A549 (cell line): ENCODE measurements around the gene DDR2. TPM values are rescaled to one million over a fixed set of nuclear protein-coding genes. Genes with fewer than 3 reads are reported as not detected.

Experiments
- ATAC-seq, 2 experiments: fragments of 200-7000 bp in 1 of 2; fragments of >200 bp in 1 of 2; cut with Nextera tagmentation in 1 of 2; cut with Tn5 transposase in 1 of 2; 3 replicates each; pipeline versions ENCODE4 v1.8.0 to v1.9.1; 2018 to 2020; ENCODE audit warnings: mild to moderate bottlenecking in 1 of 2, moderate library complexity in 1 of 2
- CTCF ChIA-PET: fragments of 300-600 bp; sonication (Branson Sonifier 250); formaldehyde crosslinking; extraction: SDS; loops from one replicate; lab custom pipeline; 2021; ENCODE audit warnings: antibody characterized with exemption, inconsistent platforms; lab: Yijun Ruan, JAX
- POLR2A ChIA-PET: fragments of 350-600 bp; formaldehyde crosslinking; extraction: SDS; loops from one replicate; lab custom pipeline; 2021; ENCODE audit warnings: antibody characterized with exemption, inconsistent platforms; lab: Yijun Ruan, JAX
- DNase-seq, 2 experiments: peaks; one replicate each; pipeline versions ENCODE4 v3.0.0 to v3.0.0-alpha.2; 2011 to 2016; ENCODE audit warnings: low read depth in 1 of 2, low spot score in 1 of 2
- FAIRE-seq: peaks from 2 replicates; lab custom pipeline; 2011; peaks lifted over from hg19 to GRCh38; lab: Jason Lieb, UNC
- H3K27ac ChIP-seq, 2 experiments: fragments of >200 bp; sonication (Bioruptor Twin); formaldehyde crosslinking; 3 replicates each; pipeline ENCODE4 v1.5.1; 2016 to 2017
- H3K4me1 ChIP-seq: fragments of >200 bp; sonication (Bioruptor Twin); formaldehyde crosslinking; 3 replicates; pipeline ENCODE4 v1.6.1; 2016
- H3K4me2 ChIP-seq: fragments of >200 bp; sonication (Bioruptor Twin); formaldehyde crosslinking; 3 replicates; pipeline ENCODE4 v1.6.1; 2016
- H3K4me3 ChIP-seq: fragments of >200 bp; sonication (Bioruptor Twin); formaldehyde crosslinking; 3 replicates; pipeline ENCODE4 v1.5.1; 2016
- H3K9me3 ChIP-seq: fragments of >200 bp; sonication (Bioruptor Twin); formaldehyde crosslinking; 3 replicates; pipeline ENCODE4 v1.6.1; 2016
- CBX2 ChIP-seq: fragments of 200-600 bp; sonication (generic); IDR thresholded peaks from 2 replicates; pipeline ENCODE4 v1.6.1; 2016; ENCODE audit warnings: low read depth, mild to moderate bottlenecking, borderline replicate concordance
- CHD4 ChIP-seq: fragments of 200-600 bp; sonication (generic); IDR thresholded peaks from 2 replicates; pipeline ENCODE4 v1.6.1; 2016; ENCODE audit warnings: antibody characterized with exemption, mild to moderate bottlenecking, borderline replicate concordance
- EHF ChIP-seq: fragments of 250-450 bp; sonication (Bioruptor Pico); IDR thresholded peaks from 2 replicates; pipeline ENCODE4 v1.5.0; 2020; ENCODE audit warnings: mild to moderate bottlenecking
- EHMT2 ChIP-seq: fragments of 200-600 bp; sonication (generic); IDR thresholded peaks from 2 replicates; pipeline ENCODE4 v1.6.1; 2016; ENCODE audit warnings: antibody characterized with exemption, low read depth, mild to moderate bottlenecking, moderate library complexity
- ESRRA ChIP-seq: fragments of 150-350 bp; IDR thresholded peaks from 2 replicates; pipeline ENCODE4 v1.6.1; 2014; ENCODE audit warnings: mild to moderate bottlenecking, low read length, borderline replicate concordance
- FOXS1 ChIP-seq: fragments of 250-450 bp; sonication (Bioruptor Pico); IDR thresholded peaks from 2 replicates; pipeline ENCODE4 v1.5.0; 2020; ENCODE audit warnings: mild to moderate bottlenecking, moderate library complexity
- HDAC2 ChIP-seq: fragments of 200-600 bp; sonication (generic); IDR thresholded peaks from 2 replicates; pipeline ENCODE4 v1.6.1; 2016
- HEYL ChIP-seq: fragments of 250-450 bp; sonication (Bioruptor Pico); IDR thresholded peaks from 2 replicates; pipeline ENCODE4 v1.8.0; 2021; ENCODE audit warnings: mild to moderate bottlenecking, moderate library complexity
- HOXA7 ChIP-seq: fragments of 250-450 bp; sonication (Bioruptor Pico); IDR thresholded peaks from 2 replicates; pipeline ENCODE4 v1.5.0; 2020; ENCODE audit warnings: mild to moderate bottlenecking, moderate library complexity
- HOXB5 ChIP-seq: fragments of 250-450 bp; sonication (Bioruptor Pico); IDR thresholded peaks from 2 replicates; pipeline ENCODE4 v1.5.0; 2020; ENCODE audit warnings: mild to moderate bottlenecking, moderate library complexity
- JUN ChIP-seq, 2 experiments: fragments of >200 bp; sonication (Bioruptor Twin); formaldehyde crosslinking; IDR thresholded peaks; 2 replicates in 1 of 2; 3 replicates in 1 of 2; pipeline ENCODE4 v1.6.1; 2016 to 2017
- MAZ ChIP-seq: fragments of 150-350 bp; IDR thresholded peaks from 2 replicates; pipeline ENCODE4 v1.6.1; 2014; ENCODE audit warnings: antibody characterized with exemption, low read depth, low read length, borderline replicate concordance
- NFE2L2 ChIP-seq: fragments of 150-350 bp; conservative IDR thresholded peaks from 2 replicates; pipeline ENCODE4 v1.6.1; 2014; ENCODE audit warnings: low read length
- PHF8 ChIP-seq: fragments of 200-600 bp; sonication (generic); IDR thresholded peaks from 2 replicates; pipeline ENCODE4 v1.6.1; 2016; ENCODE audit warnings: low read depth, mild to moderate bottlenecking, antibody characterized with exemption, moderate library complexity, borderline replicate concordance
- POLR2A ChIP-seq: IDR thresholded peaks from 2 replicates; pipeline ENCODE4 v1.6.1; 2012; ENCODE audit warnings: mild to moderate bottlenecking, low read length
- RAD21 ChIP-seq, 2 experiments: fragments of >200 bp in 1 of 2; sonication (Bioruptor Twin) in 1 of 2; formaldehyde crosslinking in 1 of 2; IDR thresholded peaks in 1 of 2; conservative IDR thresholded peaks in 1 of 2; 2 replicates in 1 of 2; 3 replicates in 1 of 2; pipeline ENCODE4 v1.6.1; 2012 to 2018; ENCODE audit warnings: inconsistent platforms in 1 of 2
- RNF2 ChIP-seq: fragments of 200-600 bp; sonication (generic); IDR thresholded peaks from 2 replicates; pipeline ENCODE4 v1.6.1; 2016; ENCODE audit warnings: low read depth, mild to moderate bottlenecking, antibody characterized with exemption, moderate library complexity, borderline replicate concordance
- TP53 ChIP-seq: fragments of 250-450 bp; sonication (Bioruptor Pico); IDR thresholded peaks from 2 replicates; pipeline ENCODE4 v1.5.0; 2021; ENCODE audit warnings: mild to moderate bottlenecking, moderate library complexity
- ZSCAN20 ChIP-seq: fragments of 250-450 bp; sonication (Bioruptor Pico); IDR thresholded peaks from 2 replicates; pipeline ENCODE4 v1.8.0; 2022; ENCODE audit warnings: mild to moderate bottlenecking, moderate library complexity
- WGBS: methylation state at CpG from one replicate; pipeline ENCODE4 v1.1.6; 2017; ENCODE audit errors: missing lambda C conversion rate; 5-methylcytosine and 5-hydroxymethylcytosine counted together
- polyA plus RNA-seq, 4 experiments: library from polyadenylated mRNA; depleted of rRNA in 3 of 4; stranded (reverse); fragments of >200 nt; fragmentation: RNase III in 1 of 4; extraction: RNeasy Plus Mini Kit Qiagen cat#74134 plus additional on column Dnase treatment in 1 of 4; gene quantifications; 2 replicates in 3 of 4; 3 replicates in 1 of 4; pipeline ENCODE4 v1.2.3, GENCODE V29; 2011 to 2017
- TF ChIP-seq, protein P1 (sequence below): fragments of 150-350 bp; IDR thresholded peaks from 2 replicates; pipeline ENCODE4 v1.6.1; 2014; ENCODE audit warnings: low read depth, mild to moderate bottlenecking, low read length
- TF ChIP-seq, protein P2 (sequence below): IDR thresholded peaks from 2 replicates; pipeline ENCODE4 v1.6.1; 2012
- TF ChIP-seq, protein P3 (sequence below): fragments of 200-600 bp; sonication (generic); IDR thresholded peaks from 2 replicates; pipeline ENCODE4 v1.6.1; 2016; ENCODE audit warnings: antibody characterized with exemption, mild to moderate bottlenecking, moderate library complexity
- TF ChIP-seq, protein P4 (sequence below): fragments of >200 bp; sonication (Bioruptor Twin); formaldehyde crosslinking; IDR thresholded peaks from 3 replicates; pipeline ENCODE4 v1.5.1; 2016

Gene DDR2
- polyA plus RNA-seq, 2 of the 4 experiments (the other 2 are of a cell fraction): 0.14 to 0.49 TPM

DNA sequence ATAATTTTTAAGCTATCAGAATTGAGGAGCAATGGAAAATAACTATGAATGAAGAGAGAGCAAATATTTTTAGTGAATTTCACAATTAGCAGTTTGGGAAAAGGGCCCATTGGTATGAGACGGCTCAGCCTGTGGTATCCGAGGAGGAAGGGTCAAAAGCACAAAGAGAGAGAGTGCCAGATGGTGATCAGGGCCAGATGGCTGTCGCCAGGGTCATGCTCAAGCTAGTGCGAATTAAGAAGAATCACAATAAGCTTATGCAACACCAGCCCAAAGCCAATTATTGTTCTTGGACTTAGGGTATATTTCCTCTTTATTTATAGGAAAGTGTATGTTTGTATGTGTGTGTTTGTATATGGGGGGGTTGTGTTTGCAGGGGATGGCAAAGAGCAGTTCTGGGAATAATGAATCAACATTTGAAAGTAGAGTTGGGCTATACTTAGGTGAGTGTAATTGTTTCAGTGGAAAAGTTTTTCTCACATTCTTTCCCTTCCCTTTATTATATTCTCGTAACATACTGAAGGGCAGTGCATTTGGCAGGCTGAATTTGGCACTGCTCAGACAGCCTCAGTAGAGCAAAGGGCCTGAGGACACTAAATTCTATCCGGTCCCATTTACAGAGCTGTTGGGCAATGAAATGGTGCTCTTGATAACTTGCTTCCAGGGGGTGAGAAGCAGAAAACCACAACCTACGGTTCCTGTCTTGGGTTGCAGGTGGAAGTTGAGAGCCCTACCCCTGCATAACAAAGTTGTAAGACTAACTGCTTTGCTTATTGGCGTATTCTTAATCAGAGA, 19.5 kb upstream of the DDR2 start:
- Histone ChIP-seq H3K4me1 (no peaks in the 10 kb centered on the region), H3K4me3 (no peak overlapping the region), H3K9me3 (peaks cover 11% of the 10 kb centered on the region), H3K27ac (no peak overlapping the region), H3K4me2 (no peak overlapping the region)
- DNase-seq: no peak
- ChIA-PET POLR2A (no interaction called here), CTCF (interaction anchor here (0.7 to 5.0 kb wide), 21 partner anchors 10 to 215 kb away, joined by 3 to 44 read pairs (median 4); partner anchors contain the start of gene DDR2)
- TF ChIP-seq JUN (IDR thresholded peaks at IDR 0.05) (no peak), PHF8 (no peak)
- TF ChIP-seq, protein P1, sequence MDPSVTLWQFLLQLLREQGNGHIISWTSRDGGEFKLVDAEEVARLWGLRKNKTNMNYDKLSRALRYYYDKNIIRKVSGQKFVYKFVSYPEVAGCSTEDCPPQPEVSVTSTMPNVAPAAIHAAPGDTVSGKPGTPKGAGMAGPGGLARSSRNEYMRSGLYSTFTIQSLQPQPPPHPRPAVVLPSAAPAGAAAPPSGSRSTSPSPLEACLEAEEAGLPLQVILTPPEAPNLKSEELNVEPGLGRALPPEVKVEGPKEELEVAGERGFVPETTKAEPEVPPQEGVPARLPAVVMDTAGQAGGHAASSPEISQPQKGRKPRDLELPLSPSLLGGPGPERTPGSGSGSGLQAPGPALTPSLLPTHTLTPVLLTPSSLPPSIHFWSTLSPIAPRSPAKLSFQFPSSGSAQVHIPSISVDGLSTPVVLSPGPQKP: no peak
- no peak; a peak in 1 of 6 replicates for ATAC-seq
- 75% methylated on average over 8 of the region's 8 CpGs for WGBS
- no peak for FAIRE-seq

DNA sequence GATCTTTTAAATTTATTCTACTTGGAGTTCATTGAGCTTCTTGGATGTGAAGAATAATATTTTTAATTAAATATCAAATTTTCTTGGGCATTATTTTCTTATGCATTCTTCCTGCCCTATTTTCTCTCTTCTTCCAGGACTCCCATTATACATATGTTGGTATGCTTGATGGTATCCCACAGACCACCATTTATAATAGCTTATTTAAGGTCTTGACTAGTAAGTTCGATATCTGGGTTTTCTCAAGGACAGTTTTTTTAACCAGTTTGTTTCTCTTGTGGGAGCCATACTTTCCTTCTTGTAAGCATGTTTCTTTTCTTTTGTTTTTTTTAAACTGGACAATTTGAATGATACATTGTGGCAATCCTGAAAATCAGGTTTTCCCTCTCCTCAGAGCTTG, 15.4 kb upstream of the DDR2 start:
- no peak for ATAC-seq
- peak in 1 of 2 experiments; percentile 2 for DNase-seq
- ChIA-PET POLR2A (no interaction called here), CTCF (interaction anchor here (0.8 to 2.9 kb wide), 3 partner anchors 10 to 184 kb away, joined by 3 to 11 read pairs (median 6); no protein-coding TSS in a partner anchor)
- Histone ChIP-seq H3K4me1 (no peaks in the 10 kb centered on the region), H3K4me3 (no peak overlapping the region), H3K9me3 (peaks cover 11% of the 10 kb centered on the region), H3K27ac (no peak overlapping the region), H3K4me2 (no peak overlapping the region)
- no peak for FAIRE-seq
- 42% methylated on average over 1 of the region's 1 CpG for WGBS
- TF ChIP-seq EHF (CRISPR knock-in tag): no peak
- no peak for TF ChIP-seq HEYL (CRISPR knock-in tag)
- TF ChIP-seq ZSCAN20 (CRISPR knock-in tag): no peak
- TF ChIP-seq EHMT2: no peak
- no peak for TF ChIP-seq HDAC2
- no peak for TF ChIP-seq CBX2
- no peak for TF ChIP-seq CHD4
- TF ChIP-seq TP53 (CRISPR knock-in tag): no peak
- no peak for TF ChIP-seq RAD21 (conservative IDR thresholded peaks at IDR 0.05 in 1 of 2, IDR thresholded peaks at IDR 0.05 in 1 of 2)
- no peak for TF ChIP-seq HOXA7
- TF ChIP-seq, protein P2, sequence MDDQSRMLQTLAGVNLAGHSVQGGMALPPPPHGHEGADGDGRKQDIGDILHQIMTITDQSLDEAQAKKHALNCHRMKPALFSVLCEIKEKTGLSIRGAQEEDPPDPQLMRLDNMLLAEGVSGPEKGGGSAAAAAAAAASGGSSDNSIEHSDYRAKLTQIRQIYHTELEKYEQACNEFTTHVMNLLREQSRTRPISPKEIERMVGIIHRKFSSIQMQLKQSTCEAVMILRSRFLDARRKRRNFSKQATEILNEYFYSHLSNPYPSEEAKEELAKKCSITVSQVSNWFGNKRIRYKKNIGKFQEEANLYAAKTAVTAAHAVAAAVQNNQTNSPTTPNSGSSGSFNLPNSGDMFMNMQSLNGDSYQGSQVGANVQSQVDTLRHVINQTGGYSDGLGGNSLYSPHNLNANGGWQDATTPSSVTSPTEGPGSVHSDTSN: no peak
- no peak for TF ChIP-seq MAZ
- no peak for TF ChIP-seq NFE2L2
- no peak for TF ChIP-seq FOXS1 (CRISPR knock-in tag)
- no peak for TF ChIP-seq POLR2A
- TF ChIP-seq RNF2: no peak
- TF ChIP-seq, protein P3, sequence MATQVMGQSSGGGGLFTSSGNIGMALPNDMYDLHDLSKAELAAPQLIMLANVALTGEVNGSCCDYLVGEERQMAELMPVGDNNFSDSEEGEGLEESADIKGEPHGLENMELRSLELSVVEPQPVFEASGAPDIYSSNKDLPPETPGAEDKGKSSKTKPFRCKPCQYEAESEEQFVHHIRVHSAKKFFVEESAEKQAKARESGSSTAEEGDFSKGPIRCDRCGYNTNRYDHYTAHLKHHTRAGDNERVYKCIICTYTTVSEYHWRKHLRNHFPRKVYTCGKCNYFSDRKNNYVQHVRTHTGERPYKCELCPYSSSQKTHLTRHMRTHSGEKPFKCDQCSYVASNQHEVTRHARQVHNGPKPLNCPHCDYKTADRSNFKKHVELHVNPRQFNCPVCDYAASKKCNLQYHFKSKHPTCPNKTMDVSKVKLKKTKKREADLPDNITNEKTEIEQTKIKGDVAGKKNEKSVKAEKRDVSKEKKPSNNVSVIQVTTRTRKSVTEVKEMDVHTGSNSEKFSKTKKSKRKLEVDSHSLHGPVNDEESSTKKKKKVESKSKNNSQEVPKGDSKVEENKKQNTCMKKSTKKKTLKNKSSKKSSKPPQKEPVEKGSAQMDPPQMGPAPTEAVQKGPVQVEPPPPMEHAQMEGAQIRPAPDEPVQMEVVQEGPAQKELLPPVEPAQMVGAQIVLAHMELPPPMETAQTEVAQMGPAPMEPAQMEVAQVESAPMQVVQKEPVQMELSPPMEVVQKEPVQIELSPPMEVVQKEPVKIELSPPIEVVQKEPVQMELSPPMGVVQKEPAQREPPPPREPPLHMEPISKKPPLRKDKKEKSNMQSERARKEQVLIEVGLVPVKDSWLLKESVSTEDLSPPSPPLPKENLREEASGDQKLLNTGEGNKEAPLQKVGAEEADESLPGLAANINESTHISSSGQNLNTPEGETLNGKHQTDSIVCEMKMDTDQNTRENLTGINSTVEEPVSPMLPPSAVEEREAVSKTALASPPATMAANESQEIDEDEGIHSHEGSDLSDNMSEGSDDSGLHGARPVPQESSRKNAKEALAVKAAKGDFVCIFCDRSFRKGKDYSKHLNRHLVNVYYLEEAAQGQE: no peak
- TF ChIP-seq HOXB5 (CRISPR knock-in tag): no peak
- no peak for TF ChIP-seq ESRRA
- TF ChIP-seq, protein P4, sequence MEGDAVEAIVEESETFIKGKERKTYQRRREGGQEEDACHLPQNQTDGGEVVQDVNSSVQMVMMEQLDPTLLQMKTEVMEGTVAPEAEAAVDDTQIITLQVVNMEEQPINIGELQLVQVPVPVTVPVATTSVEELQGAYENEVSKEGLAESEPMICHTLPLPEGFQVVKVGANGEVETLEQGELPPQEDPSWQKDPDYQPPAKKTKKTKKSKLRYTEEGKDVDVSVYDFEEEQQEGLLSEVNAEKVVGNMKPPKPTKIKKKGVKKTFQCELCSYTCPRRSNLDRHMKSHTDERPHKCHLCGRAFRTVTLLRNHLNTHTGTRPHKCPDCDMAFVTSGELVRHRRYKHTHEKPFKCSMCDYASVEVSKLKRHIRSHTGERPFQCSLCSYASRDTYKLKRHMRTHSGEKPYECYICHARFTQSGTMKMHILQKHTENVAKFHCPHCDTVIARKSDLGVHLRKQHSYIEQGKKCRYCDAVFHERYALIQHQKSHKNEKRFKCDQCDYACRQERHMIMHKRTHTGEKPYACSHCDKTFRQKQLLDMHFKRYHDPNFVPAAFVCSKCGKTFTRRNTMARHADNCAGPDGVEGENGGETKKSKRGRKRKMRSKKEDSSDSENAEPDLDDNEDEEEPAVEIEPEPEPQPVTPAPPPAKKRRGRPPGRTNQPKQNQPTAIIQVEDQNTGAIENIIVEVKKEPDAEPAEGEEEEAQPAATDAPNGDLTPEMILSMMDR: no peak
